HG03460 (cell line): ENCODE data around the gene YIF1B.
"Not testable (repeated sequence)": the region's sequence is repeated elsewhere in the genome, so short reads cannot be mapped to it uniquely, and the experiment has no call there.

Source experiments
- ATAC-seq: cut with Tn5 transposase; IDR thresholded peaks from one replicate; pipeline ENCODE4 v1.9.1; 2021; ENCODE audit not compliant: unreplicated experiment

Gene YIF1B

DNA sequence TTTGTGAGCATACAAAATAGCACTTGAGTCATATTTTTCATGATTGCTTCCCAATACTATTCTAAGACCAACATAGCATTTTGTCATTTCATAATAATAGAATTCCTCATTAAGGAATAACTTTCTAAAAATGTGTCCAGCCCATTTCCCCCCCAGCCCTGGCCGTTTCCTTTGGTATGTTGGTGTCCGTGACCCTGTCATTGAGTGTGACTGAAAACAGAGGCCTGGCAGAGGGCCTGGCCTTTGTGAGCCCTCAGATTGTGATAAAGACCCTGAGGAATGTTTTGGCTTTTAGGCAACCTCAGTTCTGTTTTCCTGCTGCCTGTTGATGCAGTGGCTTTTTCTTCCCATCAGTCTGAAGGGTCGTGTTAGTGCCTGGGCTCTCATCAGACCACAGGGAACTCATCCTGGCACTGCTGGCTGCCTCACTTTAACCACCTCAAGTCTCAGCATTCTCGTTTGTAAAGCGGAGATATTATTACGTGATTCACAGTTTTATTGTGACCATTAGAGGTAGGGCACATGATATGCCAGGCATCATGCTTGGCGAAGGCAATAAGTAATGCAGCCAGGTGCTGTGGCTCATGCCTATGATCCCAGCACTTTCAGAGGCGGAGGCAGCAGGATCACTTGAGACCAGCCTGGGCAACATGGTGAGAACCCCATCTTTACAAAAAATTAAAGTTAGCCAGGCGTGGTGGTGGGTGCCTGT, 37.6 kb downstream of the YIF1B start:
- ATAC-seq: no peak

DNA sequence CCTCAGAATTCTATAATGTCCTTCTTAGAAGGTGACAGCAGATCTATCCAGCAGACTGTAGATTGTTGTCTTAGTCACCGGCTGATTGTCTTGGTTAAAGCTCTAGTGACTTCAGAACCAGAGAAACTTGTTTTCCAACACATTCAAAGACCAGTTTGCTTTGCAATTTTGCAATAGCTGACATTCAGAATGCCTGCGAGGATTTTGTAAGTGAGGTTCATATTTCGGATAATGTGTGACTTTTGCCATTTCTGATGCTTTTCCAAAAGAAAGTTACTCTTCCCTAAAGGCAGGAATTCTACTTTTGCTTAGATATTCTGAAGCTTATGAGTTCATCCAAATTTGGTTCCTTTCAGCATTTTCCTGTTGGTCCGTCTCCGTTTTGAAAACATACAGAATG, 38.2 kb downstream of the YIF1B start:
- ATAC-seq: no peak

DNA sequence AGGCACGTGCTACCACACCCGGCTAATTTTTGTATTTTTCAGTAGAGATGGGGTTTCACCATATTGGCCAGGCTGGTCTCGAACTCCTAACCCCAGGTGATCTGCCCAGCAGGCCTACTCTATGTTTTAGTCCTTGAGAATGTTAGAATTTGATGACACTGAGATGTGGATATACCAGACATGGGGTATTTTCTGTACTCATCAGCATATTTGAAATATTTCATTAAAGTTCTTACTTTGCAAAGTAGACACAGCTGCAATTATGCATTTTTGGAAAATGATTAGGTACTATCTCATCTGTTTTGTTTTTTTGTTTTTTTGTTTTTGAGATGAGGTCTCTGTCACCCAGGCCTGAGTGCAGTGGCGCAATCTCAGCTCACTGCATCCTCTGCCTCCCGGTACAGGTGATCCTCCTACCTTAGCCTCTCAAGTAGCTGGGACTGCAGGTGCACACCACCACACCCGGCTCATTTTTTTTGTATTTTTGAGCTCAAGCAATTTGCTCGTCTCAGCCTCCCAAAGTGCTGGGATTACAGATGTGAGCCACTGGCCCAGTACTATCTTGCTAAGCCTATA, 38.7 kb downstream of the YIF1B start:
- no peak for ATAC-seq

DNA sequence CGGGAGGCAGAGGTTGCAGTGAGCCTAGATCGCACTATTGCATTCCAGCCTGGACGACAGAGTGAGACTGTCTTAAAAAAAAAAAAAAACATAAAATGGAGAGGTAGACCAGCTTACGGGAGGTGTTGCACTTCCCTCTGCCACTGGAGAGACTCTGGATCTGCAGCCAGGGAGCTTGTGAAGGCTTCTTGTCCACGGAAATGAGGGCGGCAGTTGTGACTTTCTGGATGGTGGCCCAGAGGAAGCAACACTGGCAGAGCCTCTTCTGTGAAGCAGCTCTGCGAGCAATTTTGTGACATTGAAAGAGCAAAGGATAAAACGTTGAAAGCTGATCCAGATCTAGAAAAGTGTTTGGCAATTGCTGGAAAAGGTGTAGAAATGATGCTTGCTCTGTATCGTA, 41.0 kb downstream of the YIF1B start:
- no peak for ATAC-seq

DNA sequence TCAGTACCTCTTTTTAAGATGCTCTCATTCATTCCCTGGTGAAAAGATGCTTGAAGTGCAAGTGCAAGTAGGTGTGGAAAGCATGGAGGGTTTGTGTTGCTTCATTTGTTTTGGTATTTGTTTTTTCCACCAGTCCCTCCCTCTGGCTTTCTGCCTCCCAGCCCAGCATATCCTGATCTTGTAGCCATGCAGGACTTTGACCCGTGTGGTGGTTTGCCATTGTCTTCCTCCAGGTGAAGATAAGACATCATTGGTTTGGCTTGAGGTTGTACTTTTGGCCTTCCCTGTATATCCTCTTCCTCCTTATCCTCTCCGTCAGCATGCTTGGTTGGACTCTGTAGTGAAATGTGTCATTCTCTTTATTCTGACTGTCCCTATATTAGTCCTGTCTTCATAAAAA, 42.2 kb downstream of the YIF1B start:
- ATAC-seq: no peak

DNA sequence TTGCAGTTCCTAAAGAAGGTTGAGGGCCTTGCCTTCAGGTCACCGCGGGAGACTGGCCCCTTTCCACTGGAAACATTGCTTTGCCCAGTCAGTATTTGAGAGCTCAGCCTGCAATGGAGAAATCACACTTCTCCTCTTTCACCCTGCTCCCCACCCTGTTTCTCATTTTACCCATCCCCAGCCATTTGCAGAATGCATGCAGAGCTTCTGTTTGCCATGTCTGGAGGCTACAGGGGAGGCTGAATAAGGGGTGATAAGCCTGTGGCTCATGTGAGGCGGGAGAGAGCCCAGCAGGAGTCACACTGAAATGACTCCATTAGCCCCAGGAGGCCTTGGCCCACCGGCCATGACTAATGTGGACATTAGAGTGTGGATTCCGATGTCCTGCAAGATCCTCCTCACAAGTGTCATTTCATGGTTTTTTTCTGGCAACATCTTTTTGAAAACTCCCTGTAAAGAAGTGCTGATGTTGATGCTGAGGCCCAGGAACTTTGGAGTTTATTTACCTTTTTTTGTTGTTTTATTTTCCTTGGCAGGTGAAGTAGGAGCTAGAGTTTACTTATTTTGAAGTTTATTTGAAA, 45.1 kb downstream of the YIF1B start:
- ATAC-seq: no peak

DNA sequence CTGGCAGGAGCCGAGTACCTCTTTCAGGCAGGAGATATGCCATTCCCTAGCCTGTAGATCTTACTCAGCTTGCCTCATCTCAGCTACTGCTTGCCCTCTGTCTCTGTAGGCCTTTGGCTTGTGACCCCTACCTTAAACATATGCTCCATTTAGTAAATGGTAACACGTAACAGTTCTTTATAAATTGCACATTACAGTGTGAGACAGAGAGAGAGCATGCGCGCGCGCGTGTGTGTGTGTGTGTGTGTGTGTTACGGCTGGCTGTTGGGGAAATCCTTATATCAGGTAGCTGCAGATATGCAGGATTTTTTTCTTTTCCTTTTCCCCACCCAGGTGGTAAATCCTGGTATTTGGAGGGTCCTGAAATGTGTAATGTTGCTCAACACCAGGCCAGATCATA, 47.2 kb downstream of the YIF1B start:
- no peak for ATAC-seq

DNA sequence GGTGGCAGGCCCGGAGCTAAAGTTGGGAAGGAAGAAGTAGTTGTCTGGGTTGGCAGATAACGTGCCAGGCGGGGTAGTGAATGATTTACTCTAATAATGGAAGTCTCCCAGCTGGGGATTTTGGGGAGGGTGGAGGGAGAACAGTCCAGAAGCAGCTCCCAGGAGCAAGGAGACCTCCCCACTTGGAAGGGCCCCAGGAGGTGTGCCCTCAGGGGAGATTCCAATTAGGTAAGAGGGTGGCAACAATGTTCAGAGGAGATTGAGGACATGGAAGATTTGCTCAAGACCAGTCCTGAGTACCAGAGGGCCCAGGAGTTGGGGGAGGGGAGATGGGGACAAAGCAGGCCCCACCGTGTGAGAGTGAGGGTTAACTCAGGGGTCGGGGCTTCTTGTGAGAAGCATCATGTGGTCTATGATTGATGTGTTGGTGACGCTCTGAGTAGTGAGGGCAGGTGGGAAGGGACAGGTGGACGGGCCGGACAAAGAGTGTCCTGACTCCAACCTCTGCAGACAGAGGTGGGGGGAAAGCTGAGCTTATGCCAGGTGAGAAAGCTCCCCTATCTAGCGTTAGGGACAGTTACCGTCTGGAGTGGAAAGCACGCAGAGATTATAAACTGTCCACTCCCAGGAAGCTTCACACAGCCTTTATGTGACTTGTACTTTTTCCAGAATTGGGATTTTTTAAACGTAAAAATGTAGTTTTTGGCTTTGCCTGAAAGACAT, 47.8 kb downstream of the YIF1B start:
- ATAC-seq: no peak

DNA sequence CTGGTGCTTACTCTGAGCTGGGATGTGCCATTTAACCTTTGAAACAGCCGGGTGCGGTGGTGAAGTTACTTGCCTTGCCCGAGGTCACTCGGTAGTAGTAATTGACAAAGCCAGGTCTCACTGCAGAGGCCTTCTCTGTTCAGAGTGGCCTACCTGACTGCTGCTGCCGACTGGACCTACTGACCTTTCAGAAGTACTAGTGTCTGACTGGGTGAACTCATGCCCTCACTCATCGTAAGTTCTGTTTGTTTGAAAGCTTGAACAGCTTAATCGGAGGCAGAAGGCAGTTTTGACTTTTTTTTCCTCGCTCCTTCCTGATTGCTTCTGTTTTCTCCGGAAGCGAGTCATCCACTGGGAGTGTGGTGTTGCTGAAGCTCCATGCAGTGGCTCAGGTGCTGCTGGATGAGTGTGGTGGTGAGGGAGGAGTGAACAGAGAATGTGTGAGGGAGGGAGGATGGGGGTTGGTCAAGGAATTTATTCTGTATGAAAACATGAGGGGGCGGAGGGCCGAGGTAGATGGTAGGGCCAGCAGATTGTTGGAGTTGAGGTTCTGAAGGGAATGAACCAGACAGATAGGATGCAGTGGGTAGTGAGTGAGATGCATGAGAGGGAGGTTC, 48.7 kb downstream of the YIF1B start:
- ATAC-seq: no peak

DNA sequence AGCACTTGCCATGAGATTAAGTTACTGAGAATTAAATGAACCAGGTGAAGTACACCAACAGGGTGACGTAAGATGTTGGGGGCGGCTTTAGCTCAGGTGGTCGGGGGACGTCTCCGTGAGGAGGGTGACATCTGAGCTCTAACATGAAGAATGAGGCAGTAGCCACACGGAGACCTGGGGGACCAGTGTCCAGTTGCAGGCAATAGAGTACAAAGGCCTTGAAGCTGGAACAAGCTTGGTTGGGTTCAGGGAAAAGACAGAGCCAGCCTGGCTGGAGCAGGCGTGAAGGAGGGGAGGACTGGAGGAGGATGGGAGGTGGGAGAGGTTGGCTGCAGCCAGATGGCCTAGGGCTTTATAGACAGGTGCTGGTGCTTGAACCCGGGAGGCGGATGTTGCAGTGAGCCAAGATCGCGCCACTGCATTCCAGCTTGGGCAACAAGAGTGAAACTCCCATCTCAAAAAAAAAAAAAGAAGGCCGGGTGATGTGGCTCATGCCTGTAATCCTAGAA, 49.8 kb downstream of the YIF1B start:
- ATAC-seq: no peak

DNA sequence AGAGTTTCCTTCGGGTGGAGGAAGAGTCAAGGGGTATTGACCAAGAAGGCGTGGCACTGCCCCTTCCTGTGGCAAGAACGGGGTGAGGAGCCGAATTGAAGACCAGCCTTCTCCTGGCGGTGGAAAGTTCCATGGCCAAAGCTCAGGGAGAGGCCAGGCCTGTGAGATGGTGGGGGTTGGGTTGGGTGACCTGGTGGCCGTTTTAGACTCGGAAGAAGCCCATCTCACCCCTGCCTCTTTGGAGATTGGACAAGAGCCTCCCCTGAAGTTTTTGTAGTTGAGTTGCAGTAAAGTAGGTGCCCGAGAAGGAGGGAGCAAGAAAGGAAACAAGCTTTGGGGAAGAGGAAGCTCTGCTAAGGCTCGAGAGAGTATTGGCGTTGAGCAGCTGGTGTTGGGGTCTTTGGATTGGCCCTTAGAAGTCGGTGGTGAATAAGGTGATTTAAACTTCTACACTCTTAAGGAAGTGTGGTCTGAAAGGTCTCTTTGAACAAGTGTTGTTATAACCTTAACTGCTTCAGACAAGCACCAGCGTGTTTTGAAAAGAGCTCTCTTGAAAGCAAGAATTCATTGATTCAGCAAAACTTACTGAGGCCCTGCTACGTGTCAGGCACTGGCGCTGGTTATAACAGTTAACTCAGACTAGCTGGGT, 50.4 kb downstream of the YIF1B start:
- ATAC-seq: no peak

DNA sequence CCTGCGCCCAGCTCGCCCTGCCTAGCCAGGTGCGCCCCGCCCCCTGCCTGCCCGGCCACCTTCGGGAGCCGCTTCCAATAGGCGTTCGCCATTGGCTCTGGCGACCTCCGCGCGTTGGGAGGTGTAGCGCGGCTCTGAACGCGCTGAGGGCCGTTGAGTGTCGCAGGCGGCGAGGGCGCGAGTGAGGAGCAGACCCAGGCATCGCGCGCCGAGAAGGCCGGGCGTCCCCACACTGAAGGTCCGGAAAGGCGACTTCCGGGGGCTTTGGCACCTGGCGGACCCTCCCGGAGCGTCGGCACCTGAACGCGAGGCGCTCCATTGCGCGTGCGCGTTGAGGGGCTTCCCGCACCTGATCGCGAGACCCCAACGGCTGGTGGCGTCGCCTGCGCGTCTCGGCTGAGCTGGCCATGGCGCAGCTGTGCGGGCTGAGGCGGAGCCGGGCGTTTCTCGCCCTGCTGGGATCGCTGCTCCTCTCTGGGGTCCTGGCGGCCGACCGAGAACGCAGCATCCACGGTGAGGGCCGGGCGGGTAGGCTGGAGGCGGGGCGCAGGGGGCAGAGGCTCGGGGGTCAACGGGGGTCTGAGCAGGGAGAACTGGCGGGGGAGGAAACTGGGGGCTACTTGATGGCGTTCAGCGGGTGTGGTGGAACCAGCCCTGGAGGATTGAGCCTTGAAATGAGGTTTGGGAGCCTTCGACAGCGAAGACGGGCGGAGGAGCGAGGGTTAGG, 51.1 kb downstream of the YIF1B start, which contains the start of gene SPINT2:
SPINT2 (plus strand) TSS at position 88 of the 727 bp plus-strand sequence; CDS start at position 408, 320 bp downstream.
- ATAC-seq: peak; percentile 26

DNA sequence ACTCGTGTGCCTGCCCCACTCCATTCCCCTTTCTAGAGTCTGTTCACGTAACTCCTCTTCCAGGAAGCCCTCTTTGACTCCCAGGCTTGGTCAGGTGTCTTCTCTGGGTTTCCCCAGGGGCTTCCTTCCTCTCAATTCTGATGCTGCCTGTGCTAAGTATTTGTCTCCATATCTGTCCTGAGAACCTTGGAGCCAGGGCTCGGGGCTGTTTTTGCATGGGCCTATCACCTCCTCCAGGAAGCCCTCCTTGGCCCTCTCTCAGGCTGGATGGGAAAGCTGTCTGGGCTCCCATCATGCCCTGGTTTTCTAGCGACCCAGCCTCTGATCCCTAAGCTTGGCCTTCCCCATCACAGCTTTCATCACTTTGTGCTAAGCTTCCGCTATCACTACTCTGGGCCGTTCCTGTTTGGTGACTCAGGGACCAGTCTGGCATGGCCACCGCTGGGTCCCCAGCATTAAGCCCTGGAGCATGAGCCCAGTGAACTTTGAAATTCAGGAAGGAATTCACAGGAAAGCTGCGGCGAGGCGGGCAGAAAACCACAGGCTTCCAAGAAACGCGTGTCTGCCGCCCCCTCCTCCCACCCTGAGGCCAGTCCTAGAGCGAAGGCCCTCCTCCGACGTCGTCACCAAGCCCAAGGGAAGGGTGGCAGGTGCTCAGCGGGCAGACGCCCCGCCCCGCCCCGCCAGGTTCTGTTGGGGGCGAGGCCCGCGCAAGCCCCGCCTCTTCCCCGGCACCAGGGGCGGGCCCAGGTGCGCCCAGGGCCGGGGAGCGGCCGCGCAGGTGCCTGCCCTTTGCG, 51.9 kb downstream of the YIF1B start:
- peak; percentile 60 for ATAC-seq

DNA sequence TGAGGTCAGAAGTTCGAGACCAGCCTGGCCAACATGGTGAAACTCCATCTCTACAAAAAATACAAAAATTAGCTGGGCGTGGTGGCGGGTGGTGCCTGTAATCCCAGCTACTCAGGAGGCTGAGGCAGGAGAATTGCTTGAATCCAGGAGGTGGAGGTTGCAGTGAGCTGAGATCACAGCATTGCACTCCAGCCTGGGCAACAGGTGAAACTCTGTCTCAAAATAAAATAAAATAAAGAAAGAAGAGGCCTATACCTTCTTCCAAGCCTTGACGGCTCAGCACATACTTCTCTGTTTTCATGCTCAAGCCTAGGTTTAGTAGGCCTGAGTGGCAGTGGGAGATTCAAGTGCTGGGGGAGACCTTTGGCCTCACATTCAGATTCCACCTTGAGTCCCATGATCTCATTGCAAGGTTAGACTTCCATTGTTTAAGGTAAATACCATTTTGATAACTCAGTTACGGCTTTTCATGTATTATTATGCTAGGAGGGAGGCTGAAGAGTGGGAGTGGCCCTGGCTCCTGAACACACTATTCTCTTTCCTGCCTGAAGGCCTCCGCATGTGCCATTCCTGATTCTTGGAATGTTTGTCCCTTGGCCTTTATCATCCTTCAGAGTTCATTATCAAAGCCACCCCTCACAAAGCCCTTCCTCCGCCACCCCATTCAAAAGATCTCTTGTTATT, 53.0 kb downstream of the YIF1B start:
- ATAC-seq: no peak

DNA sequence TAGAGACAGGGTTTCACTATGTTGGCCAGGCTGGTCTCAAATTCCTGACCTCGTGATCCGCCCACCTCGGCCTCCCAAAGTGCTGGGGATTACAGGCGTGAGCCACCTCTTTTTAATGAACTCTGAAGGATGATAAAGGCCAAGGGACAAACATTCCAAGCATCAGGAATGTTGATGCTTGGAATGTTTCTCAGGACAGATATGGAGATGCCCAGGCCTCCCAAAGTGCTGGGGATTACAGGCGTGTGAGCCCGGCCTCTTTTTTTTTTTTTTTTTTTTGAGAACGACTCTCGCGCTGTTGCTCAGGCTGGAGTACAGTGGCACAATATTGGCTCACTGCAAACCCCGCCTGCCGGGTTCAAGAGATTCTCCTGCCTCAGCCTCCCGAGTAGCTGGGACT, 53.8 kb downstream of the YIF1B start:
- ATAC-seq: not testable (repeated sequence)

DNA sequence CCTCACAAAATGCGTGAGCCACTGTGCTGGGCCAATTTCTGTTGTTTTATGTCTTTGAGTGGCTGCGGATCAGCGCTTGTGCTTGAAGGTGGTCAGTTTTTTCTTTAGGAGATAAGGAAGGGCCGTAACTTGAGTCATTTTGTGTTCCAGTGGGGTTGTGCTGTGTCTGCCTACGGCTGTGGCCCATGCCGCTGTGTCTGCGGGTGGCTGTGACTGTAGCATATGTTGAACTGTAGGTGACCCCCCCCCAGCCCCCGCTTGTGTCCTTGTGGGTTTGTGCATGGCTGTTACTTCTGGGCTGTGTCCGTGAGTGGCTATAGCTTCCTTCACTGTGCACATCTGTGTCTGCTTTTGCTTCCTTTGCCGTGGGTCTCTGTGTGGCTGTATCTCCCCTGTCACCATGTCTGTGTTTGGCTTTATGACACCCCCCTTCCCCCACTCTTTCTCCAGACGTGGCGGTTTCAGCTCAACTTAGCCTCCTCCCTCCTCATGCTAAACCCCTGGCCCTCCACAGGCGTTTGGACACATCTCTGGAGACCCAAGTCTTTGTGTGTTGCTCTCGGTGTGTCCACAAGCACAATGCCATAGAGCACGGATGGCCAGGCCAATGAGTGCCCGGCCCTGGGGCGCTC, 60.2 kb downstream of the YIF1B start:
- no peak for ATAC-seq

DNA sequence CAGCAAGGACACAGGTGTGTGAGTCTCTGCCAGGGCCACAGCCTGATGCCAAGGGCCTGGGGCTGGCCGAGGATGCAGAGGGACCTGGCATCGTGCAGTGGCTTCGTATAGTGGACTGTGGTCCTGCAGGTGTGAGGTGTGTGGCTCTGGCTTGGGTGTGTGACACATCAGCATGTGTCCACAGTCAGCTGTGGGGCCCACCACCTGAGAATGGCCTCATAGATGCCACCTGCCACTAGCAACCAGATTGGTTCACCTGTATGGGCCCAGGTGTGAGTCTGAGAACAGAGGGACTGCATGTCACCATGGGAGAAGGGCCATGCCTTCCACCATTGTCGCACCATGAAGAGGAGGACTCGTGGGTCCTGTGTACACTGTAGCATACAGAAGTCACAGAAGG, 62.0 kb downstream of the YIF1B start:
- no peak for ATAC-seq
